ENCODE data around the gene SERPINB6.

The SERPINB6 gene

GRCh38 chr6:2993755-2994317, 22.5 kb upstream of the SERPINB6 start:
- FAIRE-seq: no peak
- DNase-seq (ENCODE audit: insufficient read length): no peak
- TF ChIP-seq POLR2AphosphoS5 (IDR thresholded peaks at IDR 0.05; ENCODE audit: low read depth, low read length) (no peak), TAF1 (IDR thresholded peaks at IDR 0.05; ENCODE audit: borderline replicate concordance, low read depth, low read length) (no peak), POLR2A (IDR thresholded peaks at IDR 0.05; ENCODE audit: low read depth, low read length) (no peak)

GRCh38 chr6:2992330-2992979, 21.1 kb upstream of the SERPINB6 start:
- FAIRE-seq (no peak), DNase-seq (ENCODE audit: insufficient read length) (no peak)
- TF ChIP-seq POLR2A (IDR thresholded peaks at IDR 0.05; ENCODE audit: low read depth, low read length) (no peak), POLR2AphosphoS5 (IDR thresholded peaks at IDR 0.05; ENCODE audit: low read depth, low read length) (no peak), TAF1 (IDR thresholded peaks at IDR 0.05; ENCODE audit: borderline replicate concordance, low read depth, low read length) (no peak)

GRCh38 chr6:2990932-2991506, 19.7 kb upstream of the SERPINB6 start:
- no peak for DNase-seq (ENCODE audit: insufficient read length)
- TF ChIP-seq TAF1 (IDR thresholded peaks at IDR 0.05; ENCODE audit: borderline replicate concordance, low read depth, low read length): no peak
- TF ChIP-seq POLR2AphosphoS5 (IDR thresholded peaks at IDR 0.05; ENCODE audit: low read depth, low read length): no peak
- no peak for TF ChIP-seq POLR2A (IDR thresholded peaks at IDR 0.05; ENCODE audit: low read depth, low read length)
- FAIRE-seq: no peak

GRCh38 chr6:2990248-2990931, 19.0 kb upstream of the SERPINB6 start:
- FAIRE-seq: no peak
- DNase-seq (ENCODE audit: insufficient read length): no peak
- TF ChIP-seq POLR2AphosphoS5 (IDR thresholded peaks at IDR 0.05; ENCODE audit: low read depth, low read length) (no peak), TAF1 (IDR thresholded peaks at IDR 0.05; ENCODE audit: borderline replicate concordance, low read depth, low read length) (no peak), POLR2A (IDR thresholded peaks at IDR 0.05; ENCODE audit: low read depth, low read length) (no peak)

DNA sequence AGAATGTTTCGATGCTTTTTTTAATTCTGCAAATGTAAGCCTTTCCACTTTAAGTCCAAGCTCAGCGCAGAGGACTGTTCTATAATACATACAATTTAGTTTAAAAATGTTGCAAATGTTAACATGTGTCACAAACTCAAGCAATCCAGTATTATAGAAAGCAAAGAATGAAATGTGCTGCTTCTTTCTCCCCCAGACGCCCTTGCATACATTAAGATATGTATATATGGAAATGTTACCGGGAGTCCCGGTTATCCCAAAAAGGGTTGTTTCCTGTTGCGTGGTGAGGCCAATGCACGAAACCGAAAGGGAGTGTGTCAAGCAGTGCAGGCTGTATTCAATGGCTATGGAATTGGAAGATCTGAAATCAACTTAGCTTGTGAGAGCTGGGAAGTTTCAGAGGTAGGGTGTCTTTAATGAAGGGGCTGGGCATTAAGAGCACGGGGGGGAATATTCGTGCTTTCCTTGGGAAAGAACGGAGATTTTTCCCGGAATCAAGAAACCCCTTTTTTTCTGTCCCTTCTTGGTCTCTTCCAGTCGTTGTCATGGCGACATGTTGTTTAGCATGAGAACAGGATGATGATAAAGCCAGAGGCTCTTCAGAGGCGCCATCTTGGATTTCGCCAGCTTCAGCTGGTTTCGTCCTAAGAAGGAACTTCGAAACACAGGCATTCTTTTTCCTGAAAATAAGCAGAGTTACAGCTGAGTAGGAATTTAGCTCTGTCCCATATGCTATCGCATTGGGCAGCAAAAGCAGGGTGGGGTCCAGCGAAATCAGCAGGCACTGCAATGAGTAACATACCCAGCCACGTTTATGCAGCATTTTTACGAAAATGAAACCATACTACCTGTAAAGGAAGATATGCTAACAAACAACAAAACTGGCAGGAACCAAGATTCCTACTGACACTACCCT, 18.2 kb upstream of the SERPINB6 start:
- TF ChIP-seq POLR2AphosphoS5 (IDR thresholded peaks at IDR 0.05; ENCODE audit: low read depth, low read length) (peak; percentile 74), POLR2A (IDR thresholded peaks at IDR 0.05; ENCODE audit: low read depth, low read length) (peak; percentile 66), TAF1 (IDR thresholded peaks at IDR 0.05; ENCODE audit: borderline replicate concordance, low read depth, low read length) (peak; percentile 85)
- peak; percentile 33 for DNase-seq (ENCODE audit: insufficient read length)
- peak; percentile 76 for FAIRE-seq

DNA sequence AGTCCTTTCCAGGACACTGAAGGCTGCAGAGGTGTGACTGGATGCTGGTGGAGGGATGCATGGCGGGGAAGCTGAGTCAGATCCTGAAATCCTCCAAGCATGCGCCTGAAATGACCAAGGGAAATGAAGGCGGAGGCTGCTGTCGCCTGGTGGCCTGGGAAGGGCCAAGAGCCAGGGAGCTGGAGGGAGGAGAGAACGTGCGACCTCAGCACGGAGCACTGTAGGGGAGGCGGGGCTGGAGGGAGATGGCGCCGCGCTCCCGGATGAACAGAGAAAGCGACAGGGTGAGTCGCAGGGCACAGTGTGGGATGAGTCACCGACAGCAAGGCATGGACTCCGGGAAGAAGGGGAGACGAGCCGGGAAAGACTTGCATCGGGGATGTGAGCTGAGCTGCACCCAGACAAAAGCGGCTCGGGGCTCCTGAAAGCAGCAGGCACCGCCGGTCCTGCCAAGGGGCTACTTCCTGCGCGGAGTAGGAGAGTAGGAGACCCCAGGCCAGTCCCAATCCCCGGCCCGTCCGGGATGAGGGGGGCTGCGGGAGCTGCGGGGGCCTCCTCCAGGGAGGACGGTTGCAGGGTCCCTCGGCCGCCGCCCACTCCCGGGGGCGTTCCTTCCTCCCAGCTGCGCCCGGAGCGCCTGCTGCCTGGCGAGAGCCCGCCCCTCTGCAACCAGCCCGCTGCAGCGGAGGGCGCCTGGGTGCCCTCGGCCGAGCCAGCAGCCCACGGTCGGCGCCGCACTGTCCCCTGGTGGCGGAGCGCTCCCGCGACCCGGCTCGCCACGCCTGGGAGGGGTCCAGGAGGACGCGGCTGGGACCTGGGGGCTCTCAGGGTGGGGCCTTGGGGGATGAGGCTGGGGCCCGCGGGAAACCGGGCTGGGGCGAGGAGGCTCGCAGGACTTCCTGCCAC, 17.3 kb upstream of the SERPINB6 start:
- DNase-seq (ENCODE audit: insufficient read length) (peak; percentile 63), FAIRE-seq (peak; percentile 38)
- TF ChIP-seq POLR2AphosphoS5 (IDR thresholded peaks at IDR 0.05; ENCODE audit: low read depth, low read length): no peak
- TF ChIP-seq POLR2A (IDR thresholded peaks at IDR 0.05; ENCODE audit: low read depth, low read length): peak; percentile 40; the same call in 1 of the 2 replicates
- no peak for TF ChIP-seq TAF1 (IDR thresholded peaks at IDR 0.05; ENCODE audit: borderline replicate concordance, low read depth, low read length)

DNA sequence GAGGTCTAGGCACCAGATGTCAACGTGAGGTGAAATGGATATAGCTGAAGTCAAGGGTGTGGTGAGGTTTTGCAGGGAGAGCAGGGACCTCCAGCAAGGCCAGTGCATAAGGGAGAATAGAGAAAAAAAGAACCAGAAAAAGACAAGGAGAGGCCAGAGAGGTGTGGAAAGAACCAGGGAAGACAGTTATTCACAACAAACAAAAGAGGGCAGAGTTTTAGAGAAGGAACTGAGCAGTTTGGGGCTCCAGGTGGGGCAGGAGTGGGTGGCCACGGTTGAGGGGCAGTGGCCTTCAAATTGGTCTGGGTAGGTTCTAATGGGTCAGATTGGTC, 16.7 kb upstream of the SERPINB6 start:
- FAIRE-seq (no peak), DNase-seq (ENCODE audit: insufficient read length) (no peak)
- TF ChIP-seq POLR2A (IDR thresholded peaks at IDR 0.05; ENCODE audit: low read depth, low read length): no peak
- no peak for TF ChIP-seq TAF1 (IDR thresholded peaks at IDR 0.05; ENCODE audit: borderline replicate concordance, low read depth, low read length)
- no peak for TF ChIP-seq POLR2AphosphoS5 (IDR thresholded peaks at IDR 0.05; ENCODE audit: low read depth, low read length)

- TF ChIP-seq TAF1 (IDR thresholded peaks at IDR 0.05; ENCODE audit: borderline replicate concordance, low read depth, low read length): no peak
- no peak for TF ChIP-seq POLR2AphosphoS5 (IDR thresholded peaks at IDR 0.05; ENCODE audit: low read depth, low read length)
- TF ChIP-seq POLR2A (IDR thresholded peaks at IDR 0.05; ENCODE audit: low read depth, low read length): no peak
- DNase-seq (ENCODE audit: insufficient read length) (no peak), FAIRE-seq (no peak)
These were observed 15.4 kb upstream of the SERPINB6 start for GRCh38 chr6:2986722-2987221.

- FAIRE-seq (no peak), DNase-seq (ENCODE audit: insufficient read length) (no peak)
- TF ChIP-seq TAF1 (IDR thresholded peaks at IDR 0.05; ENCODE audit: borderline replicate concordance, low read depth, low read length): no peak
- no peak for TF ChIP-seq POLR2AphosphoS5 (IDR thresholded peaks at IDR 0.05; ENCODE audit: low read depth, low read length)
- no peak for TF ChIP-seq POLR2A (IDR thresholded peaks at IDR 0.05; ENCODE audit: low read depth, low read length)
These were observed 13.5 kb upstream of the SERPINB6 start for GRCh38 chr6:2984738-2985406.
